Stimulated activated CD4-positive, alpha-beta T cell treated with anti-CD3 and anti-CD28 coated beads, Interleukin-12 subunit alpha, Interleukin-12 subunit beta, amount 100 ng/mL, for 24 hours (primary cell): ENCODE results near the gene TRIM46.
A peak's percentile ranks its signal among the peaks of the same experiment; 100 is the strongest.
"Not testable (repeated sequence)": the region's sequence is repeated elsewhere in the genome, so short reads cannot be mapped to it uniquely, and the experiment has no call there.

ENCODE experiments used
- DNase-seq, 2 experiments: peaks; one replicate each; pipeline ENCODE4 v3.0.0-alpha.2; 2020; ENCODE audit warnings: low read depth in 2 of 2

Gene TRIM46

GRCh38 chr1:155137154-155137949 is 36.3 kb upstream of the TRIM46 start:
- no peak for DNase-seq

- peak; percentile 83 to 90 for DNase-seq
Observed at GRCh38 chr1:155139895-155140629, 33.6 kb upstream of the TRIM46 start, which contains the start of gene DPM3. DPM3 (minus strand) TSS chr1:155140531; CDS start chr1:155140240, 291 bp downstream.

- DNase-seq, result no peak
Observed at GRCh38 chr1:155140630-155140953, 33.1 kb upstream of the TRIM46 start.

- no peak for DNase-seq
Observed at GRCh38 chr1:155141749-155142148, 31.9 kb upstream of the TRIM46 start.

- no peak for DNase-seq
Observed at GRCh38 chr1:155145491-155145890, 28.2 kb upstream of the TRIM46 start.

- not testable (repeated sequence) for DNase-seq
Observed at GRCh38 chr1:155155996-155156643, 17.5 kb upstream of the TRIM46 start.

- no peak for DNase-seq
Observed at GRCh38 chr1:155158991-155159390, 14.7 kb upstream of the TRIM46 start.

- DNase-seq, result no peak
Observed at GRCh38 chr1:155160128-155160527, 13.5 kb upstream of the TRIM46 start.

GRCh38 chr1:155162631-155163030 is 11.0 kb upstream of the TRIM46 start:
- DNase-seq, result not testable (repeated sequence)

GRCh38 chr1:155163785-155164184 is 9.9 kb upstream of the TRIM46 start:
- DNase-seq, result not testable (repeated sequence)

- DNase-seq, result not testable (repeated sequence)
Observed at GRCh38 chr1:155164625-155165024, 9.0 kb upstream of the TRIM46 start.

- no peak for DNase-seq
Observed at GRCh38 chr1:155166051-155166470, 7.6 kb upstream of the TRIM46 start.

GRCh38 chr1:155166471-155167165 is 7.0 kb upstream of the TRIM46 start:
- no peak for DNase-seq

GRCh38 chr1:155167166-155168104 is 6.2 kb upstream of the TRIM46 start:
- peak; percentile 67 to 87 for DNase-seq

GRCh38 chr1:155168105-155168445 is 5.6 kb upstream of the TRIM46 start:
- not testable (repeated sequence) for DNase-seq

GRCh38 chr1:155168456-155169210 is 5.0 kb upstream of the TRIM46 start:
- DNase-seq, result no peak

GRCh38 chr1:155169541-155169940 is 4.1 kb upstream of the TRIM46 start:
- no peak for DNase-seq

GRCh38 chr1:155170101-155170785 is 3.4 kb upstream of the TRIM46 start:
- DNase-seq, result no peak

- no peak for DNase-seq
Observed at GRCh38 chr1:155170806-155171205, 2.8 kb upstream of the TRIM46 start.
